HepG2 (cell line): Measurements from ENCODE around the gene ST8SIA4.

ENCODE experiments used
- ELF4 ChIP-seq: sonication (generic); formaldehyde crosslinking; IDR thresholded peaks from 2 replicates; pipeline ENCODE4 v1.5.0; 2020; ENCODE audit warnings: missing genetic modification reagents, mild to moderate bottlenecking, moderate library complexity, borderline replicate concordance
- KDM5B ChIP-seq: sonication (generic); formaldehyde crosslinking; IDR thresholded peaks from 2 replicates; pipeline ENCODE4 v1.4.0; 2020; ENCODE audit warnings: missing genetic modification reagents, mild to moderate bottlenecking, borderline replicate concordance
- PATZ1 ChIP-seq: sonication (generic); formaldehyde crosslinking; IDR thresholded peaks from 2 replicates; pipeline ENCODE4 v1.4.0; 2020; ENCODE audit warnings: missing genetic modification reagents
- STAT5B ChIP-seq: sonication (generic); formaldehyde crosslinking; IDR thresholded peaks from 2 replicates; pipeline ENCODE4 v1.4.0; 2020; ENCODE audit warnings: missing genetic modification reagents
- ZBTB7A ChIP-seq: sonication (generic); formaldehyde crosslinking; IDR thresholded peaks from 2 replicates; pipeline ENCODE4 v1.8.0; 2022; ENCODE audit warnings: mild to moderate bottlenecking, missing genetic modification reagents
- TF ChIP-seq, protein P1 (sequence below): sonication (generic); formaldehyde crosslinking; IDR thresholded peaks from 2 replicates; pipeline ENCODE4 v1.5.0; 2020; ENCODE audit warnings: mild to moderate bottlenecking, missing genetic modification reagents, moderate library complexity
- TF ChIP-seq, protein P2 (sequence below): sonication (generic); formaldehyde crosslinking; IDR thresholded peaks from 2 replicates; pipeline ENCODE4 v1.5.1; 2020; ENCODE audit warnings: mild to moderate bottlenecking, missing genetic modification reagents

GRCh38 chr5:100827481-100827889 lies 75.6 kb downstream of the ST8SIA4 start:
- TF ChIP-seq STAT5B, result no peak
- TF ChIP-seq ELF4 (CRISPR knock-in tag), result no peak
- TF ChIP-seq PATZ1 (CRISPR knock-in tag), result no peak
- no peak for TF ChIP-seq KDM5B (CRISPR knock-in tag)
- TF ChIP-seq, protein P1, sequence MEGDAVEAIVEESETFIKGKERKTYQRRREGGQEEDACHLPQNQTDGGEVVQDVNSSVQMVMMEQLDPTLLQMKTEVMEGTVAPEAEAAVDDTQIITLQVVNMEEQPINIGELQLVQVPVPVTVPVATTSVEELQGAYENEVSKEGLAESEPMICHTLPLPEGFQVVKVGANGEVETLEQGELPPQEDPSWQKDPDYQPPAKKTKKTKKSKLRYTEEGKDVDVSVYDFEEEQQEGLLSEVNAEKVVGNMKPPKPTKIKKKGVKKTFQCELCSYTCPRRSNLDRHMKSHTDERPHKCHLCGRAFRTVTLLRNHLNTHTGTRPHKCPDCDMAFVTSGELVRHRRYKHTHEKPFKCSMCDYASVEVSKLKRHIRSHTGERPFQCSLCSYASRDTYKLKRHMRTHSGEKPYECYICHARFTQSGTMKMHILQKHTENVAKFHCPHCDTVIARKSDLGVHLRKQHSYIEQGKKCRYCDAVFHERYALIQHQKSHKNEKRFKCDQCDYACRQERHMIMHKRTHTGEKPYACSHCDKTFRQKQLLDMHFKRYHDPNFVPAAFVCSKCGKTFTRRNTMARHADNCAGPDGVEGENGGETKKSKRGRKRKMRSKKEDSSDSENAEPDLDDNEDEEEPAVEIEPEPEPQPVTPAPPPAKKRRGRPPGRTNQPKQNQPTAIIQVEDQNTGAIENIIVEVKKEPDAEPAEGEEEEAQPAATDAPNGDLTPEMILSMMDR (CRISPR knock-in tag), result no peak
- TF ChIP-seq ZBTB7A, result no peak
- TF ChIP-seq, protein P2, sequence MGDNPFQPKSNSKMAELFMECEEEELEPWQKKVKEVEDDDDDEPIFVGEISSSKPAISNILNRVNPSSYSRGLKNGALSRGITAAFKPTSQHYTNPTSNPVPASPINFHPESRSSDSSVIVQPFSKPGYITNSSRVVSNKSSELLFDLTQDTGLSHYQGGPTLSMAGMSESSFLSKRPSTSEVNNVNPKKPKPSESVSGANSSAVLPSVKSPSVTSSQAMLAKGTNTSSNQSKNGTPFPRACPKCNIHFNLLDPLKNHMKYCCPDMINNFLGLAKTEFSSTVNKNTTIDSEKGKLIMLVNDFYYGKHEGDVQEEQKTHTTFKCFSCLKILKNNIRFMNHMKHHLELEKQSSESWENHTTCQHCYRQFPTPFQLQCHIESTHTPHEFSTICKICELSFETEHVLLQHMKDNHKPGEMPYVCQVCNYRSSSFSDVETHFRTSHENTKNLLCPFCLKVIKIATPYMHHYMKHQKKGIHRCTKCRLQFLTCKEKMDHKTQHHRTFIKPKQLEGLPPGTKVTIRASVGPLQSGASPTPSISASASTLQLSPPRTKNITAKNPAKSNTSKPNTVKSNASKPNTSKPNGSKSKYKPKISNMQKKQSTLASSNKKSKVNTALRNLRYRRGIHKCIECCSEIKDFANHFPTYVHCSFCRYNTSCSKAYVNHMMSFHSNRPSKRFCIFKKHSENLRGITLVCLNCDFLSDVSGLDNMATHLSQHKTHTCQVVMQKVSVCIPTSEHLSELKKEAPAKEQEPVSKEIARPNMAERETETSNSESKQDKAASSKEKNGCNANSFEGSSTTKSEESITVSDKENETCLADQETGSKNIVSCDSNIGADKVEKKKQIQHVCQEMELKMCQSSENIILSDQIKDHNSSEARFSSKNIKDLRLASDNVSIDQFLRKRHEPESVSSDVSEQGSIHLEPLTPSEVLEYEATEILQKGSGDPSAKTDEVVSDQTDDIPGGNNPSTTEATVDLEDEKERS (CRISPR knock-in tag), result no peak
